GM12878 (cell line): Measurements from ENCODE around the gene NBR1. TPM values are rescaled to one million over a fixed set of nuclear protein-coding genes. Genes with fewer than 3 reads are reported as not detected.

ENCODE experiments used
- ATAC-seq: fragments of 200-7000 bp; cut with Tn5 transposase; 3 replicates; pipeline ENCODE4 v1.9.1; 2020; ENCODE audit warnings: mild to moderate bottlenecking, moderate library complexity
- BruUV-seq: library from RNA; stranded (reverse); fragments of 400-500 nt; replicated peaks from 2 replicates; lab custom pipeline; 2021; lab: Mats Ljungman, UMichigan
- CTCF ChIA-PET: fragments of 300-600 bp; sonication (Branson Sonifier 250); formaldehyde crosslinking; extraction: SDS; loops from one replicate; lab custom pipeline; 2021; ENCODE audit warnings: inconsistent platforms; lab: Yijun Ruan, JAX
- POLR2A ChIA-PET: fragments of 350-600 bp; formaldehyde crosslinking; extraction: SDS; loops from one replicate; lab custom pipeline; 2021; ENCODE audit warnings: inconsistent platforms; lab: Charles Lee
- RAD21 ChIA-PET: fragments of 300-600 bp; sonication (Branson Sonifier 250); formaldehyde crosslinking; loops from one replicate; lab custom pipeline; 2023; ENCODE audit warnings: antibody characterized with exemption; ENCODE audit not compliant: unreplicated experiment; lab: Charles Lee
- SMC1A ChIA-PET: fragments of 300-600 bp; sonication (Branson Sonifier 250); formaldehyde crosslinking; loops from one replicate; lab custom pipeline; 2023; ENCODE audit not compliant: unreplicated experiment, uncharacterized antibody; lab: Charles Lee
- DNase-seq: peaks from one replicate; pipeline ENCODE4 v3.0.0-alpha.2; 2011; ENCODE audit warnings: low read depth, low spot score
- FAIRE-seq: peaks from 3 replicates; lab custom pipeline; 2011; peaks lifted over from hg19 to GRCh38; lab: Jason Lieb, UNC
- H2AFZ ChIP-seq: 2 replicates; pipeline ENCODE4 v1.6.0; 2011; ENCODE audit warnings: low read depth, low read length, control low read depth; ENCODE audit not compliant: control insufficient read depth
- H3K27ac ChIP-seq: 2 replicates; pipeline ENCODE4 v1.5.1; 2011; ENCODE audit warnings: control low read depth; ENCODE audit not compliant: control insufficient read depth, insufficient read depth
- H3K27me3 ChIP-seq, 2 experiments: replicated peaks in 1 of 2; 2 replicates each; pipeline versions ENCODE4 v1.6.0 to v1.6.1; 2011; ENCODE audit warnings: low read length in 1 of 2; ENCODE audit not compliant: control insufficient read depth in 2 of 2, insufficient read depth in 2 of 2
- H3K36me3 ChIP-seq, 2 experiments: 2 replicates each; pipeline ENCODE4 v1.5.1; 2011; ENCODE audit warnings: low read length in 1 of 2; ENCODE audit not compliant: control insufficient read depth in 2 of 2, insufficient read depth in 2 of 2
- H3K4me1 ChIP-seq: 2 replicates; pipeline ENCODE4 v1.6.1; 2011; ENCODE audit warnings: mild to moderate bottlenecking, low read length, moderate library complexity, mixed read lengths; ENCODE audit not compliant: control insufficient read depth, insufficient read depth
- H3K4me2 ChIP-seq: 2 replicates; pipeline ENCODE4 v1.6.0; 2011; ENCODE audit warnings: control low read depth; ENCODE audit not compliant: control insufficient read depth, insufficient read depth
- H3K4me3 ChIP-seq: fragments of 200-600 bp; sonication (generic); 2 replicates; pipeline ENCODE4 v1.5.1; 2016
- H3K79me2 ChIP-seq: 2 replicates; pipeline ENCODE4 v1.6.0; 2011; ENCODE audit warnings: low read length; ENCODE audit not compliant: control insufficient read depth, insufficient read depth
- H3K9ac ChIP-seq: 2 replicates; pipeline ENCODE4 v1.8.0; 2011; ENCODE audit warnings: low read length, control low read depth, mixed read lengths; ENCODE audit not compliant: control insufficient read depth, insufficient read depth
- H3K9me3 ChIP-seq: replicated peaks from 3 replicates; pipeline ENCODE4 v1.5.1; 2011; ENCODE audit warnings: mild to moderate bottlenecking, low read length; ENCODE audit not compliant: control insufficient read depth, insufficient read depth
- H4K20me1 ChIP-seq: 2 replicates; pipeline ENCODE4 v1.6.0; 2011; ENCODE audit not compliant: control insufficient read depth, insufficient read depth
- GABPA ChIP-seq: IDR thresholded peaks from 2 replicates; pipeline ENCODE4 v1.6.1; 2014; ENCODE audit warnings: antibody characterized with exemption, low read depth, mild to moderate bottlenecking, inconsistent platforms
- NFXL1 ChIP-seq: fragments of 450-650 bp; IDR thresholded peaks from 2 replicates; pipeline ENCODE4 v1.6.1; 2017; ENCODE audit warnings: antibody characterized with exemption, mild to moderate bottlenecking, borderline replicate concordance
- WGBS: methylation state at CpG from one replicate; pipeline ENCODE4 v1.1.6; 2016; ENCODE audit warnings: low lambda C conversion rate; ENCODE audit not compliant: insufficient replicate concordance, insufficient coverage; ENCODE audit errors: missing lambda C conversion rate; 5-methylcytosine and 5-hydroxymethylcytosine counted together
- in situ Hi-C: fragments of 300-500 bp; cut with MboI; formaldehyde crosslinking; loops from 9 replicates; pipeline ENCODE4 v1.14.3; 2018; ENCODE audit warnings: mixed read lengths
- intact Hi-C: fragments of 100-400 bp; cut with micrococcal nuclease; formaldehyde crosslinking; loops from one replicate; pipeline ENCODE4 v1.14.2; 2022; ENCODE audit not compliant: unreplicated experiment
- polyA plus RNA-seq, 11 experiments: library from polyadenylated mRNA; depleted of rRNA in 4 of 11; unstranded in 6 of 11; stranded (reverse) in 5 of 11; fragments of >200 nt; fragmentation: Nextera tagmentation in 4 of 11; fragmentation: Illumina TruSeq in 1 of 11; extraction: Ambion mirVana in 4 of 11; extraction: Trizol in 1 of 11; gene quantifications; 1 replicate in 1 of 11; 2 replicates in 10 of 11; pipeline versions ENCODE4 v1.2.1 to v1.2.3, GENCODE V29; 2011 to 2016; ENCODE audit warnings: inconsistent platforms in 2 of 11, missing spikeins in 2 of 11, low read depth in 1 of 11
- total RNA-seq, 4 experiments: library from RNA; depleted of rRNA in 3 of 4; stranded (reverse); fragments of >200 nt in 3 of 4; fragmentation: Illumina TruSeq in 1 of 4; extraction: Trizol in 1 of 4; gene quantifications; 2 replicates each; pipeline versions ENCODE4 v1.2.1 to v1.2.3, GENCODE V29; 2013 to 2021
- TF ChIP-seq, protein P1 (sequence below): fragments of 450-650 bp; formaldehyde crosslinking; IDR thresholded peaks from 2 replicates; pipeline ENCODE4 v1.4.0; 2020; ENCODE audit warnings: mild to moderate bottlenecking, moderate library complexity
- TF ChIP-seq, protein P2 (sequence below): fragments of 450-650 bp; IDR thresholded peaks from 2 replicates; pipeline ENCODE4 v1.6.1; 2016; ENCODE audit warnings: mild to moderate bottlenecking, moderate library complexity, borderline replicate concordance

Gene NBR1
- total and polyA plus RNA-seq, 10 of the 15 experiments (the other 5 are each of a cell fraction or from before 2014, with no cell fraction given): 3.5 to 55.2 (median 28.2) TPM

GRCh38 chr17:43175213-43176118 lies 4.5 kb downstream of the NBR1 start:
- CTCF ChIA-PET: interaction anchor here (0.7 kb wide), 1 partner anchor 14 kb away, joined by 6 read pairs; no protein-coding TSS in a partner anchor
- in situ Hi-C loops: no loop called here
- TF ChIP-seq, protein P1, sequence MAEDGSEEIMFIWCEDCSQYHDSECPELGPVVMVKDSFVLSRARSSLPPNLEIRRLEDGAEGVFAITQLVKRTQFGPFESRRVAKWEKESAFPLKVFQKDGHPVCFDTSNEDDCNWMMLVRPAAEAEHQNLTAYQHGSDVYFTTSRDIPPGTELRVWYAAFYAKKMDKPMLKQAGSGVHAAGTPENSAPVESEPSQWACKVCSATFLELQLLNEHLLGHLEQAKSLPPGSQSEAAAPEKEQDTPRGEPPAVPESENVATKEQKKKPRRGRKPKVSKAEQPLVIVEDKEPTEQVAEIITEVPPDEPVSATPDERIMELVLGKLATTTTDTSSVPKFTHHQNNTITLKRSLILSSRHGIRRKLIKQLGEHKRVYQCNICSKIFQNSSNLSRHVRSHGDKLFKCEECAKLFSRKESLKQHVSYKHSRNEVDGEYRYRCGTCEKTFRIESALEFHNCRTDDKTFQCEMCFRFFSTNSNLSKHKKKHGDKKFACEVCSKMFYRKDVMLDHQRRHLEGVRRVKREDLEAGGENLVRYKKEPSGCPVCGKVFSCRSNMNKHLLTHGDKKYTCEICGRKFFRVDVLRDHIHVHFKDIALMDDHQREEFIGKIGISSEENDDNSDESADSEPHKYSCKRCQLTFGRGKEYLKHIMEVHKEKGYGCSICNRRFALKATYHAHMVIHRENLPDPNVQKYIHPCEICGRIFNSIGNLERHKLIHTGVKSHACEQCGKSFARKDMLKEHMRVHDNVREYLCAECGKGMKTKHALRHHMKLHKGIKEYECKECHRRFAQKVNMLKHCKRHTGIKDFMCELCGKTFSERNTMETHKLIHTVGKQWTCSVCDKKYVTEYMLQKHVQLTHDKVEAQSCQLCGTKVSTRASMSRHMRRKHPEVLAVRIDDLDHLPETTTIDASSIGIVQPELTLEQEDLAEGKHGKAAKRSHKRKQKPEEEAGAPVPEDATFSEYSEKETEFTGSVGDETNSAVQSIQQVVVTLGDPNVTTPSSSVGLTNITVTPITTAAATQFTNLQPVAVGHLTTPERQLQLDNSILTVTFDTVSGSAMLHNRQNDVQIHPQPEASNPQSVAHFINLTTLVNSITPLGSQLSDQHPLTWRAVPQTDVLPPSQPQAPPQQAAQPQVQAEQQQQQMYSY (CRISPR knock-in tag): no peak
- TF ChIP-seq, protein P2, sequence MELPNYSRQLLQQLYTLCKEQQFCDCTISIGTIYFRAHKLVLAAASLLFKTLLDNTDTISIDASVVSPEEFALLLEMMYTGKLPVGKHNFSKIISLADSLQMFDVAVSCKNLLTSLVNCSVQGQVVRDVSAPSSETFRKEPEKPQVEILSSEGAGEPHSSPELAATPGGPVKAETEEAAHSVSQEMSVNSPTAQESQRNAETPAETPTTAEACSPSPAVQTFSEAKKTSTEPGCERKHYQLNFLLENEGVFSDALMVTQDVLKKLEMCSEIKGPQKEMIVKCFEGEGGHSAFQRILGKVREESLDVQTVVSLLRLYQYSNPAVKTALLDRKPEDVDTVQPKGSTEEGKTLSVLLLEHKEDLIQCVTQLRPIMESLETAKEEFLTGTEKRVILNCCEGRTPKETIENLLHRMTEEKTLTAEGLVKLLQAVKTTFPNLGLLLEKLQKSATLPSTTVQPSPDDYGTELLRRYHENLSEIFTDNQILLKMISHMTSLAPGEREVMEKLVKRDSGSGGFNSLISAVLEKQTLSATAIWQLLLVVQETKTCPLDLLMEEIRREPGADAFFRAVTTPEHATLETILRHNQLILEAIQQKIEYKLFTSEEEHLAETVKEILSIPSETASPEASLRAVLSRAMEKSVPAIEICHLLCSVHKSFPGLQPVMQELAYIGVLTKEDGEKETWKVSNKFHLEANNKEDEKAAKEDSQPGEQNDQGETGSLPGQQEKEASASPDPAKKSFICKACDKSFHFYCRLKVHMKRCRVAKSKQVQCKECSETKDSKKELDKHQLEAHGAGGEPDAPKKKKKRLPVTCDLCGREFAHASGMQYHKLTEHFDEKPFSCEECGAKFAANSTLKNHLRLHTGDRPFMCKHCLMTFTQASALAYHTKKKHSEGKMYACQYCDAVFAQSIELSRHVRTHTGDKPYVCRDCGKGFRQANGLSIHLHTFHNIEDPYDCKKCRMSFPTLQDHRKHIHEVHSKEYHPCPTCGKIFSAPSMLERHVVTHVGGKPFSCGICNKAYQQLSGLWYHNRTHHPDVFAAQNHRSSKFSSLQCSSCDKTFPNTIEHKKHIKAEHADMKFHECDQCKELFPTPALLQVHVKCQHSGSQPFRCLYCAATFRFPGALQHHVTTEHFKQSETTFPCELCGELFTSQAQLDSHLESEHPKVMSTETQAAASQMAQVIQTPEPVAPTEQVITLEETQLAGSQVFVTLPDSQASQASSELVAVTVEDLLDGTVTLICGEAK: no peak
- TF ChIP-seq NFXL1 (no peak), GABPA (no peak)
- POLR2A ChIA-PET: interaction anchor here (1.0 kb wide), 1 partner anchor 24 kb away, joined by 3 read pairs; no protein-coding TSS in a partner anchor
- H2AFZ ChIP-seq: no peak overlapping the region
- H4K20me1 ChIP-seq: no peaks in the 10 kb centered on the region
- RAD21 ChIA-PET: no interaction called here
- H3K9ac ChIP-seq: no peak overlapping the region
- H3K4me1 ChIP-seq: no peaks in the 10 kb centered on the region
- WGBS: 89% methylated on average over 4 of the region's 4 CpGs
- H3K4me3 ChIP-seq: no peak overlapping the region
- no peak overlapping the region for H3K4me2 ChIP-seq
- no peaks in the 10 kb centered on the region for H3K9me3 ChIP-seq
- no peaks in the 10 kb centered on the region for H3K27me3 ChIP-seq
- DNase-seq (no peak), ATAC-seq (no peak), FAIRE-seq (no peak)
- no peaks in the 10 kb centered on the region; a peak in 1 of 4 replicates for H3K36me3 ChIP-seq
- BruUV-seq: no TSS peak
- SMC1A ChIA-PET: interaction anchor here (1.0 kb wide), 1 partner anchor 25 kb away, joined by 4 read pairs; no protein-coding TSS in a partner anchor
- no peak overlapping the region for H3K27ac ChIP-seq
- intact Hi-C loops: no loop called here
- peaks cover 17% of the 10 kb centered on the region for H3K79me2 ChIP-seq
